Measurements from ENCODE around the gene SUDS3. TPM values are rescaled to one million over a fixed set of nuclear protein-coding genes. Genes with fewer than 3 reads are reported as not detected.

SUDS3 gene
- total and polyA plus RNA-seq, 10 of the 15 experiments (the other 5 are each of a cell fraction or from before 2014, with no cell fraction given), result 5.2 to 42.8 (median 21.7) TPM

DNA sequence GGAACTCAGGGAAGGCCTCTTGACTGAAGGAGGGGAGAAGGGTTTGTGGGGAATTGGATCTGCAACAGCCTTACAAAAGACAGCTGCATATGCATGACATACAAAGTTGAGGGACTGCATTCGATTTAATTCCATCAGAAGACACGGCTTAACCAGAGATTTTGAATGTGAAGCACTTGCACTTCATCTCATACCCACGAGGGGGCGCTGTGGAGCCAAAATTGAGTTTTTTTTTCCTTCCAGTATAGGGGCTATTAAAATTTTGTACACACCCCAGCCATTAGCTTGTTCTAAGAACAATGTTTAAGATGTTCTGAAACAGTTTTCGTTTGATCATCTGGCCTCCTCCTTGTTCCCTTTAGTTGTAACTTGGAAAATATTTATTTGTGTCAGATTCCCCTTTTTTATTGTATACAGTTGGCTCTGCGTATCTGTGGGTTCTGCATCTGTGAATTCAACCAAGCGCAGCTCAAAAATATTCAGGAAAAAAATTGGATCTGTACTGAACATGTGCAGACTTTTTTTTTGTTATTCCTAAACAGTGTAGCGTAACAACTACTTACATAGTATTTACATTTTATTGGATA, 1.6 kb downstream of the SUDS3 start:
- ChIA-PET SMC1A (ENCODE audit: uncharacterized antibody, unreplicated experiment) (interaction anchor here (0.7 to 6.7 kb wide), 16 partner anchors 20 to 660 kb away, joined by 3 to 185 read pairs (median 5); partner anchors contain the start of gene PEBP1), RAD21 (ENCODE audit: unreplicated experiment) (interaction anchor here (1.2 to 6.6 kb wide), 12 partner anchors 27 to 1167 kb away, joined by 3 to 166 read pairs (median 28); partner anchors contain the start of gene PEBP1), POLR2A (interaction anchor here (0.6 to 3.6 kb wide), 6 partner anchors 78 to 330 kb away, joined by 3 to 23 read pairs (median 12); no protein-coding TSS in a partner anchor), CTCF (interaction anchor here (0.7 to 6.3 kb wide), 29 partner anchors 10 to 1035 kb away, joined by 3 to 277 read pairs (median 7); partner anchors contain the start of gene PEBP1)
- ATAC-seq (peak; percentile 39), DNase-seq (ENCODE audit: low read depth, low spot score) (no peak), FAIRE-seq (peak; percentile 85)
- peaks cover 23% of the 10 kb centered on the region for H3K79me2 ChIP-seq (ENCODE audit: control insufficient read depth, insufficient read depth, low read length)
- H4K20me1 ChIP-seq (ENCODE audit: control insufficient read depth, insufficient read depth), result no peaks in the 10 kb centered on the region
- peaks cover 3% of the 10 kb centered on the region for H3K4me1 ChIP-seq (ENCODE audit: control insufficient read depth, insufficient read depth, low read length)
- H2AFZ ChIP-seq (ENCODE audit: control insufficient read depth, low read depth, low read length), result peak overlapping the region; percentile 46; the same call in 1 of the 2 replicates
- H3K9ac ChIP-seq (ENCODE audit: control insufficient read depth, insufficient read depth, low read length), result peak overlapping the region; percentile 75
- H3K27me3 ChIP-seq (replicated peaks in 1 of 2; ENCODE audit: control insufficient read depth in 2 of 2, insufficient read depth in 2 of 2, low read length in 1 of 2), result no peaks in the 10 kb centered on the region
- in situ Hi-C loops (cut with MboI), result loop anchor here (25.0 kb wide), 1 partner anchor 1191 kb away; the partner anchor contains the start of gene FBXO21
- 35% methylated on average over 8 of the region's 8 CpGs for WGBS (ENCODE audit: insufficient coverage, insufficient replicate concordance, low lambda C conversion rate, missing lambda C conversion rate)
- no peaks in the 10 kb centered on the region for H3K9me3 ChIP-seq (replicated peaks; ENCODE audit: control insufficient read depth, insufficient read depth, low read length)
- peak overlapping the region; percentile 83 for H3K4me2 ChIP-seq (ENCODE audit: control insufficient read depth, insufficient read depth)
- no TSS peak for BruUV-seq (replicated peaks)
- peaks cover 0 to 5% of the 10 kb centered on the region in 2 experiments; a peak in 2 of 4 replicates for H3K36me3 ChIP-seq (ENCODE audit: control insufficient read depth in 2 of 2, insufficient read depth in 2 of 2, low read length in 1 of 2)
- intact Hi-C loops (cut with micrococcal nuclease; ENCODE audit: unreplicated experiment), result loop anchor here (2.0 to 5.0 kb wide), 4 partner anchors 141 to 503 kb away; partner anchors contain the start of gene WSB2
- H3K4me3 ChIP-seq, result peak overlapping the region; percentile 83
- H3K27ac ChIP-seq (ENCODE audit: control insufficient read depth, insufficient read depth), result peak overlapping the region; percentile 27; the same call in 1 of the 2 replicates
- TF ChIP-seq LARP7 (IDR thresholded peaks at IDR 0.05) (no peak), RFX5 (IDR thresholded peaks at IDR 0.05; ENCODE audit: low read depth, low read length) (no peak), ZSCAN29 (IDR thresholded peaks at IDR 0.05) (peak; percentile 86; the same call in 1 of the 2 replicates), RCOR1 (conservative IDR thresholded peaks at IDR 0.05; ENCODE audit: low read depth, low read length) (no peak), NBN (IDR thresholded peaks at IDR 0.05) (no peak; the same call in 1 of the 2 replicates), SMARCA5 (IDR thresholded peaks at IDR 0.05) (0 out of 2 replicates have a peak, but pooled peaks have one; percentile 35), RAD21 (IDR thresholded peaks at IDR 0.05; ENCODE audit: insufficient read depth, low read depth, low read length) (peak; percentile 48), SMC3 (IDR thresholded peaks at IDR 0.05; ENCODE audit: borderline replicate concordance, low read length) (peak; percentile 51; the same call in 1 of the 2 replicates), EGR1 (IDR thresholded peaks at IDR 0.05; ENCODE audit: borderline replicate concordance in 1 of 2, low read depth in 2 of 2, low read length in 2 of 2) (no peak), RUNX3 (IDR thresholded peaks at IDR 0.05; ENCODE audit: low read length) (no peak), PAX5 (IDR thresholded peaks at IDR 0.05; ENCODE audit: borderline replicate concordance, low read depth, low read length) (no peak), TCF12 (IDR thresholded peaks at IDR 0.05; ENCODE audit: low read depth, low read length) (no peak)
- TF ChIP-seq, protein P1, sequence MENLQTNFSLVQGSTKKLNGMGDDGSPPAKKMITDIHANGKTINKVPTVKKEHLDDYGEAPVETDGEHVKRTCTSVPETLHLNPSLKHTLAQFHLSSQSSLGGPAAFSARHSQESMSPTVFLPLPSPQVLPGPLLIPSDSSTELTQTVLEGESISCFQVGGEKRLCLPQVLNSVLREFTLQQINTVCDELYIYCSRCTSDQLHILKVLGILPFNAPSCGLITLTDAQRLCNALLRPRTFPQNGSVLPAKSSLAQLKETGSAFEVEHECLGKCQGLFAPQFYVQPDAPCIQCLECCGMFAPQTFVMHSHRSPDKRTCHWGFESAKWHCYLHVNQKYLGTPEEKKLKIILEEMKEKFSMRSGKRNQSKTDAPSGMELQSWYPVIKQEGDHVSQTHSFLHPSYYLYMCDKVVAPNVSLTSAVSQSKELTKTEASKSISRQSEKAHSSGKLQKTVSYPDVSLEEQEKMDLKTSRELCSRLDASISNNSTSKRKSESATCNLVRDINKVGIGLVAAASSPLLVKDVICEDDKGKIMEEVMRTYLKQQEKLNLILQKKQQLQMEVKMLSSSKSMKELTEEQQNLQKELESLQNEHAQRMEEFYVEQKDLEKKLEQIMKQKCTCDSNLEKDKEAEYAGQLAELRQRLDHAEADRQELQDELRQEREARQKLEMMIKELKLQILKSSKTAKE (IDR thresholded peaks at IDR 0.05; ENCODE audit: low read depth, poor library complexity, severe bottlenecking), result no peak
- TF ChIP-seq, protein P2, sequence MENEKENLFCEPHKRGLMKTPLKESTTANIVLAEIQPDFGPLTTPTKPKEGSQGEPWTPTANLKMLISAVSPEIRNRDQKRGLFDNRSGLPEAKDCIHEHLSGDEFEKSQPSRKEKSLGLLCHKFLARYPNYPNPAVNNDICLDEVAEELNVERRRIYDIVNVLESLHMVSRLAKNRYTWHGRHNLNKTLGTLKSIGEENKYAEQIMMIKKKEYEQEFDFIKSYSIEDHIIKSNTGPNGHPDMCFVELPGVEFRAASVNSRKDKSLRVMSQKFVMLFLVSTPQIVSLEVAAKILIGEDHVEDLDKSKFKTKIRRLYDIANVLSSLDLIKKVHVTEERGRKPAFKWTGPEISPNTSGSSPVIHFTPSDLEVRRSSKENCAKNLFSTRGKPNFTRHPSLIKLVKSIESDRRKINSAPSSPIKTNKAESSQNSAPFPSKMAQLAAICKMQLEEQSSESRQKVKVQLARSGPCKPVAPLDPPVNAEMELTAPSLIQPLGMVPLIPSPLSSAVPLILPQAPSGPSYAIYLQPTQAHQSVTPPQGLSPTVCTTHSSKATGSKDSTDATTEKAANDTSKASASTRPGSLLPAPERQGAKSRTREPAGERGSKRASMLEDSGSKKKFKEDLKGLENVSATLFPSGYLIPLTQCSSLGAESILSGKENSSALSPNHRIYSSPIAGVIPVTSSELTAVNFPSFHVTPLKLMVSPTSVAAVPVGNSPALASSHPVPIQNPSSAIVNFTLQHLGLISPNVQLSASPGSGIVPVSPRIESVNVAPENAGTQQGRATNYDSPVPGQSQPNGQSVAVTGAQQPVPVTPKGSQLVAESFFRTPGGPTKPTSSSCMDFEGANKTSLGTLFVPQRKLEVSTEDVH (IDR thresholded peaks at IDR 0.05; ENCODE audit: low read depth, partially characterized antibody), result no peak
- TF ChIP-seq, protein P3, sequence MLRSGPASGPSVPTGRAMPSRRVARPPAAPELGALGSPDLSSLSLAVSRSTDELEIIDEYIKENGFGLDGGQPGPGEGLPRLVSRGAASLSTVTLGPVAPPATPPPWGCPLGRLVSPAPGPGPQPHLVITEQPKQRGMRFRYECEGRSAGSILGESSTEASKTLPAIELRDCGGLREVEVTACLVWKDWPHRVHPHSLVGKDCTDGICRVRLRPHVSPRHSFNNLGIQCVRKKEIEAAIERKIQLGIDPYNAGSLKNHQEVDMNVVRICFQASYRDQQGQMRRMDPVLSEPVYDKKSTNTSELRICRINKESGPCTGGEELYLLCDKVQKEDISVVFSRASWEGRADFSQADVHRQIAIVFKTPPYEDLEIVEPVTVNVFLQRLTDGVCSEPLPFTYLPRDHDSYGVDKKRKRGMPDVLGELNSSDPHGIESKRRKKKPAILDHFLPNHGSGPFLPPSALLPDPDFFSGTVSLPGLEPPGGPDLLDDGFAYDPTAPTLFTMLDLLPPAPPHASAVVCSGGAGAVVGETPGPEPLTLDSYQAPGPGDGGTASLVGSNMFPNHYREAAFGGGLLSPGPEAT (IDR thresholded peaks at IDR 0.05; ENCODE audit: low read depth), result 0 out of 2 replicates have a peak, but pooled peaks have one; percentile 14
